GM21737 (cell line): Measurements from ENCODE around the gene FOXP4.

Experiments used
- ATAC-seq: cut with Tn5 transposase; IDR thresholded peaks from one replicate; pipeline ENCODE4 v1.9.1; 2021; ENCODE audit warnings: mild to moderate bottlenecking, moderate library complexity; ENCODE audit not compliant: unreplicated experiment

The FOXP4 gene

DNA sequence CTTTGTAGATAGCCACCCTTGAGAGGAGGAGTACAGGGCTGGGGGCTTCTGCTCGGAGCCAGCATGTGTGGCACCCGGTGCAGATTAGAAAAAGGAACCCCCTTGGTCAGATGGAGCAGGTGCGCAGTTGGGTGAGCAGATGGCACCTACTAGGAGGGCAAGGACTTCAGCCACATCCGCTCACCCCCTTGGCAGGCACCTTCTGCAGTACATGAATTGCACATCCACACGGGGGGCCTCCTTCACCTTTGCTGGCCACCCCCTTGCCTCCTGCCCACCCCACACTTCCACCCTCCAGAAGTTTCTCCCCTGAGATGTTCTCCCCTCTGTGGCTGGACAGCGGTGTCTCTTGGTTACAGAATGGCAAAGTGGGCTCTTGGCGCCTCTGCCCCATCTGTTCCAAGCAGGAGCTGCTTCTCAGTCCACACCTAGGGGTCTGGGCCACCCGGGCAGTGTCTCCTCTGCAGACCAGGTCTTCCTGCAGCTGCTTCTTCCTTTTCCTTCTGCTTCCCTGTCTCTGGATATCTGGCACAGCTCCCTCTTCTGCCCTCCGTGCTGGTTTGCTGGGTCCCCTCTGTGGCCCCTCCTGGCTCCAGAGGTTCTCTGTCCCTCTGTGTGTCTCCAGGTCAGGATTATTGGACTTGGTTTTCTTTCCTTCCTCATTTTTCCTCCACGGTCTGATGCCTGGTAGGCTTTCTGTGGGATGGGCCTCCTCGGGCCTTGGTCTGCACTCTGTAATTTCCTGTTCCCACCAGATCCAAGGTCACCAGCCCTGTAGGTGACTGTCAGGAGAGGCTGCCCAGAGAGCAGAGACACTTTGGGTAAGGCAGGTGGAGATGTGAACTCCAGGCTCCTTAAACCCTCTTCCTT is 96.1 kb downstream of the FOXP4 start:
- no peak for ATAC-seq

DNA sequence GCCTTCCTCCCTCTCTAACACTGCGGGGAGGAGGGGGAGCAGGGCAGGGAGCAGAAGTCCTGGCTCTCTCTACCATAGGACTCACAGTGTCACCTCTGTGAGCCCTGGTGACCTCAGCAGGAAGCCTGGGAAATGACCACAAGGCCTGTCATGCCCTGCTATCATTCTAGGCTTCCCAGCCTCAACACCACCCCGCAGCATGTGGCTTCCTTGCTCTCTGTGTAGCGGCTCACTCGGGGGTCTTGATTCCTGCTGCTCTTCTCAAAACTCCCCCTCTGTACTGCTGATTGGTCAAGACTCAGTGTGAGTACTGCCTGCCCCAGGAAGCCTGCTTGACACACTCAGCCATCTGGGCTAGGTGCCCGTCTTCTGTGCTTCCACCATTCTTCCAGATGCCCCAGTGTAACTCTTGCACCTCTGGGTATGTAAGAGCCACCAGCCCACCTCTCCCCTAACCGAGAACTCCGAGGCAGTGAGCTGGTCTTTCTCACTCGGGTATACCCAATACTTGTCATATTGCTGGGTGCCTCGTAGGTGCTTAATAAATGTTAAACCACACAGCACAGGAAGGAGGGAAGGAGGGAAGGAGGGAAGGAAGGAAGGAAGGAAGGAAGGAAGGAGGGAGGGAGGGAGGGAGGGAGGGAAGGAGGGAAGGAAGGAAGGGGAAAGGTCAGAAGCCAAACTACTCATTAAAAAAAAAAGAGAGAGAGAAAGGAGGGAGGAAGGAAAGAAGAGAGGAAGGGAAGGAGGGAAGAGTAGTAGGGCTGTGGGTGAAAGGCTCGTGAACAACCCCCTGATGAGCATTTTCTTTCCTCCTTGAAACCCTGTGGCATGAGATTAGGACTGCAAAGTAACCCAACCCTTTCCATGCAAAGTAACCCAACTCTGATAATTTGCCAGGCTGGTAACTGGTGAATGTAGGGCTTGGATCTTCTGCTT is 97.0 kb downstream of the FOXP4 start:
- ATAC-seq: no peak

DNA sequence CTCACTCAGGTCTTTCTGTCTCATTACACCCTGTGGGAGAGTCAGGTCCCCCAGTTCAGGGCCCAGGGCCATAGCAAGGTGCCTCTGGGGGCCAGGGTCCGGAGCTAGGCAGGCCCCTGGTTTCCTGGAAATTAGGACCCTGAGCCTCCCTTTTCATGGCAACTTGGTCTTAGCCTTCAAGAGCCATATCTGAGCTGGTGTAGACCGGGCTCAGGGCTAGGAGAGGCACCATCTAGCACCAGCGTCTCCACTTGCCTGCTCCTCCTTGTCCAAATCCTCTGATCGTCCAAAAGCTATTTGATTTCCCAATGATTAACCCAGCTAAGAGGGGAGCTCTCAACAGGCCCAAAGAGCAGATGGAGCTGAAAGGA is 97.7 kb downstream of the FOXP4 start:
- no peak for ATAC-seq

- ATAC-seq: no peak
Measured at GRCh38 chr6:41644297-41644879, 98.2 kb downstream of the FOXP4 start.

GRCh38 chr6:41645007-41645618 is 98.9 kb downstream of the FOXP4 start:
- no peak for ATAC-seq

DNA sequence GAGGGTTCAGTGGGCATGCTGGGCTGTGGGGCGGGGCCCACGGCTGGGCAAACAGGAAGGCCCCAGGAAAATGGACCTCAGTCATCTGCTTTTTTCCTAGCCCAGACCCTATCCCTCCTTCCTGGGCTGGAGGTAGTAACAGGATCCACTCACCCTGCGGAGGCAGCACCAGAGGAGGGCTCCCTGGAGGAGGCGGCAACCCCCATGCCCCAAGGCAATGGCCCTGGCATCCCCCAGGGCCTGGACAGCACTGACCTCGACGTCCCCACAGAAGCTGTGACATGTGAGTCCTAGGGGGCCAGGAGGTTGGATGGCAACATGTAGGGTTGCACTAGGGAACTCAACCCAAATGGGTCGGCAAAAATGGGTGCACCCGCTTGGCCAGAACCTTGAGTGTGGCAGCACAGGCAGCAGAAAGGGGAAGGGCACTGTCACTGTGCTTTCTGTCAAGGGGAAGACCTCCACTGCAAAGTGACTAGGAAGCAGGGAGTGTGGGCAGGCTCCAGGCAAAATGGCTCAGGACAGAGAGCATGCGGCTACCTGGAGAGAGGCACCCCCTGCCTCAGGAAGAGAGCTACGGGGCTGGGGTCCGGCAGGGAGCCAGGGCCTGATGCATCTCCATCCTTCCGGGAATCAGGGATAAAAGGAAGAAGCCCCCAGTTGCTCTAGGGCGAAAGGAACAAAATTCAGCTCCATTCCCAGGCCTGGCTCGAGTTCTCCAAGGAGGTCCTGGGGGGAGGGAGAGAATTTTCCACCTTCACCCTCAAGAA is 100.0 kb downstream of the FOXP4 start:
- no peak for ATAC-seq

GRCh38 chr6:41647061-41647511 is 100.9 kb downstream of the FOXP4 start:
- no peak for ATAC-seq

DNA sequence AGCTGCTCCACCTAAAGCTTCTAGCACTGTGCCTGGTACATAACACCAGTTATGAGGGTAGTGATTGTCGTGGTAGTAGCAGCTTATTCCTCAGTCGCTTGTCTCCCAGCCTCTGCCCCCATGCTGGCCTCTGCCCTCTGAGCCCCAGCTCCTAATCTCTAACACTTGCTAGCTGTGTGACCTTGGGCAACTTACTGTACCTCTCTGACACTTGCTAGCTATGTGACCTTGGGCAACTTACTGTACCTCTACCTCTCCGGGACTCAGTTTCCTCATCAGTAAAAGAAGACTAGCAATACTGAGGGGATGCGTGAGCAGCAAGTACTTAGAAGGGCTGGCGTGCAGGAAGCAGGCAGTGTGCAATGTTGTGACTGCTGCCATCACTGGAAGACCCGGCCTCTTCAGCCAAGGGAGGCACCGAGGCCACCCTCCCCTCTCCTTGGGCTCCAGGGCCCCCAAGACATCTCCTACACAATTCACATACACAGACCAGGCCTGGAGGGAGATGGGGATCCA is 101.9 kb downstream of the FOXP4 start:
- ATAC-seq: no peak

GRCh38 chr6:41648921-41649320 is 102.7 kb downstream of the FOXP4 start:
- no peak for ATAC-seq

DNA sequence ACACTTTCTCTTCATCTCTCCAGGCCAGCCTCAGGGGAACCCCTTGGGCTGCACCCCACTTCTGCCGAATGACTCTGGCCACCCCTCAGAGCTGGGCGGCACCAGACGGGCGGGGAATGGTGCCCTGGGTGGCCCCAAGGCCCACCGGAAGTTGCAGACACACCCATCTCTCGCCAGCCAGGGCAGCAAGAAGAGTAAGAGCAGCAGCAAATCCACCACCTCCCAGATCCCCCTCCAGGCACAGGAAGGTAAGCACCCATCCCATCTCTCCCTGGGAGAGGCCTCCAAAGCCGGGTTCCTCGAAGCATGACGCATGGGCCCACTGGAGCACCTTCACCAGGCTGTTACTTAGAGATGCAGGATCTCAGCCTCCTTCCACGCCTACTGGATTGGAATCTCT is 103.4 kb downstream of the FOXP4 start:
- no peak for ATAC-seq

DNA sequence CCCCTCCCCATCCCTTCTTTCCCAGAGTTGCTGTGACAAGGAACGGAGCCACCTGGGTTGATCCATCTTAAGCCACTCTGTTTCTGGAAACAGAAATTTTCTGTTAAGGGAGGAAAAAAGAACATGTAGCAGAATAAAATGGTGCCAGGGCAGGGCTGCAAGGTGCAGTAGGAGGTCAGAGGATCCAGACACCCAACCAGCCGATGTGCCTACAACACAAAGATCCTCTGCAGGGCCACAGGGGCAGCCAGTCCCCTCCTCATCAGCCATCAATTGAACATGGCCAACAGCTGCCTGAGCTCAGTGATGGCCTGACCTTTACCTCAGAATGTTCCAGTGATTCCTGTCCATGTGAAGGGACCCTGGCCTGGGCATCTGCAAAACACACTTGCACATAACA is 103.9 kb downstream of the FOXP4 start:
- ATAC-seq: no peak

DNA sequence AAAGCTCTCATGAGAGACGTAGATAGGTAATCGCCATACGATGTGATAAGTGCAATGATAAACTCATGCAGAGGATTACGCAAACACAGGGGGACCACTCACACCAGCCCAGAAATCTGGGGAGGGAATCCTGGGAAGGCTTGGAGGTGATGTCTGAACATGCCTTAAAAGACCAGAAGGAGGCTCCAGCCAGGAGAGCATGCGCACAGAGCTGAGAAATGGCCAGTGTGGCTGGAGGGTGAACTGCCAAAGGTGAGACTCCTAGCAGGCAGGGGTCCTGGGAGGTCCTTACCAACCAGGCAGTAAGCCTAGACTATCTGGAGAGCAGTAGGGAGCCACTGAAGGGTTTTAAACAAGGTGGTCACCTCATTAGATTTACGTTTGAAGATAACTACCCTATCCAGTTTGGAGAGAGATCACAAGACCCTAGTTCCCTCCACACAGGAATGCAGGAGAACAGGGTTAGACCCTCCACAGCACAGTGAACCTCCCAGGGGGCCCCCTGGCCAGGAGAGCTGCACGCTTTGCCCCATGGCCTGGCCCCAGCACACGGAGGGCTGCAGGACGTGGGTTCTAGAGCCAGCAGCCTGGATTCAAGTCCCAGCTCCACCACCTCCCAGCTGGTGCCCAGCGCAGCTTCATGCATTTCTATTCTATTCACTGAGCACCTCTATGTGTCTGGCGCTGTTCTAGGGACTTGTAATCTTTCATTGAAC is 105.2 kb downstream of the FOXP4 start:
- ATAC-seq: no peak
